HG03097 (cell line): ENCODE data around the gene TJP2.

Experiments
- ATAC-seq: cut with Tn5 transposase; IDR thresholded peaks from one replicate; pipeline ENCODE4 v1.9.1; 2021; ENCODE audit not compliant: unreplicated experiment, low FRiP score

The TJP2 gene

DNA sequence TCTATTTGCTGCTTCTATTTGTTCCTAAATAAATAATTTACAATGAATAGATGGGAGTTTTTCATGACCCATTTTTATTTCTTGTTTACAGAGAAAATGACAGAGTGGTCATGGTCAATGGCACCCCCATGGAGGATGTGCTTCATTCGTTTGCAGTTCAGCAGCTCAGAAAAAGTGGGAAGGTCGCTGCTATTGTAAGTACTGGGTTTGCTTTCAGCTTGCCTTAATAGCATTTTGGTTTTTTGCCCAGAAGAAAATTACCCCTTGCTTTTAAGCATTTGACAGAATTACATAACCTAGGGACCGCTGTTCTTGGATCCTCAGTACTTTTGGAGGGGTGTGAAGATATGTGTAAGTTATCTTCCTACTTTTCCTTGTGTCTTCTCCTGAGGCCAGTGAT is 44.1 kb downstream of the TJP2 start:
- no peak for ATAC-seq

DNA sequence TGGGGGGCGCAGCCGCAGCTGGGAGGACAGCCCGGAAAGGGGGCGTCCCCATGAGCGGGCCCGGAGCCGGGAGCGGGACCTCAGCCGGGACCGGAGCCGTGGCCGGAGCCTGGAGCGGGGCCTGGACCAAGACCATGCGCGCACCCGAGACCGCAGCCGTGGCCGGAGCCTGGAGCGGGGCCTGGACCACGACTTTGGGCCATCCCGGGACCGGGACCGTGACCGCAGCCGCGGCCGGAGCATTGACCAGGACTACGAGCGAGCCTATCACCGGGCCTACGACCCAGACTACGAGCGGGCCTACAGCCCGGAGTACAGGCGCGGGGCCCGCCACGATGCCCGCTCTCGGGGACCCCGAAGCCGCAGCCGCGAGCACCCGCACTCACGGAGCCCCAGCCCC is 47.0 kb downstream of the TJP2 start:
- ATAC-seq: no peak

DNA sequence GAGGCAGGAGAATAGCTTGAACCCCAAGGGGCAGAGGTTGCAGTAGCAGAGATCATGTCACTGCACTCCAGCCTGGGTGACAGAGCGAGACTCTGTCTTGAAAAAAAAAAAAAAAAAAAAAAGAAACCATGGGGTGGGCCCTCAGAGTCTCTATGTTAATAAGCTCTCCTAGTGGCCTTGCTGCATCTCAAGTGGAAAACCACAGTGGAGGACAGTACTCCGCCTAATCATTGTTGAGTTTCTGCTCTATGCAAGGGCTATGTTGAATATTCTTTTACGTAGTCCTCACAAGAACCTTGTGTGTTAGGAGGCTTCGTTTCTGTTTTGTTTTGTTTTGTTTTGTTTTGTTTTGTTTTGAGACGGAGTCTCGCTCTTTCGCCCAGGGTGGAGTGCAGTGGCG is 48.9 kb downstream of the TJP2 start:
- no peak for ATAC-seq

DNA sequence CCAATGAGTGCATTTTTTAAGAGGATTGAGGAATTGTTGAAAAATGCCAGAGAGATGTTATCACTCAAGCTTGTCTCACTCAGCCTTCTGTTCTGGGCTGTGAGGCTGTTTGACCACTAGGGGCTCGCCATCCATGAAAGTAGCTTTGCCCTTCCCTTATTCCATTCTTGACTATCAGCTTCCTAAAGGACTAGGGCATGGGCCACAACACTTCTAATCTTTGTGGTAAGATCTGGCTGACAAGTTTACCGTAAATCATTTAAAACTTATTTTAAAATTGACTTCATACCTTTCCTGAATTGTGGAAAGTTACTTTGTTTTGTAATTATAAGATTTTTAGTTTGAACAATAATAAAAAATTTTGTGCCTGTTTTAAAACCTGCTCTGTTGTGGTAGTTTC is 49.5 kb downstream of the TJP2 start:
- no peak for ATAC-seq

DNA sequence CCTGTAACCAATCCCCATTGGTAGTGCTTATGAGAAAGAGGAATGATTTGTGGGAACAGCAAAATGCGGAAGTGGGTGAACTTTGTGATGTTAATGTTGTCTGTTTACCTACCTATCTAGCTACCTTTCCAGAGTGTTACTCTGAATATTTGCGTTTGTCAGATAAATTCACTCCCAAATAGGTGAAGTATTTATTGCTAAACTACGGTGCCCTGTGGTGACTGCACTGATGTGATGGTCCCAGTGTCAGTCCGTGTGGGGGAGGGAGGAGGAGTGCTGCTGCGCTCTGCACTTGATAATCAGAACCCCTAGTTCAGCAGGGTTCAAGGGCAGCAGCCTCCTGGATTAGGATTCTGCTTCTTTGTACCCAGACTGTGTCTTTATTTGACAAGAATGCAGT is 55.3 kb downstream of the TJP2 start:
- no peak for ATAC-seq

DNA sequence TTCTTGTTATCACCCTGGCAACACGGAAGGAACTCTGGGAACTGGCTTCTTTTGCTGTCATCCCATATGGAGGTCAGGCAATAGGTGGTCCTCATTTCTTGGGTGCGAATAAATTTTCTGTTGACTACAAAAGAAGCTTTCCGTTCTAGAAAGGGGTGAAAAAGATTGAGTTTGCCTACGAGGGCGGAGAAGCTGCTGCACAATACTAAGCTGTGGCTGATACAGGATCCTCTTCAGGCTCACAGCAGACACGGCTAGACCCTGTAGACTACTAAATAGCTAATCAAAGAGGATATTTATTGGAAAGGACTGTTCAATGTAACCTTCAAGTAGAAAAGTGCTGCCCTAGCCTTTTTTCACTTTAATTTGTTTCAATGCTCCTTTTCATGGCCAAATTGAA is 58.1 kb downstream of the TJP2 start:
- no peak for ATAC-seq

- no peak for ATAC-seq
Measured at GRCh38 chr9:69234683-69235082, 60.6 kb downstream of the TJP2 start.

GRCh38 chr9:69236188-69236587 is 62.1 kb downstream of the TJP2 start:
- ATAC-seq: no peak

DNA sequence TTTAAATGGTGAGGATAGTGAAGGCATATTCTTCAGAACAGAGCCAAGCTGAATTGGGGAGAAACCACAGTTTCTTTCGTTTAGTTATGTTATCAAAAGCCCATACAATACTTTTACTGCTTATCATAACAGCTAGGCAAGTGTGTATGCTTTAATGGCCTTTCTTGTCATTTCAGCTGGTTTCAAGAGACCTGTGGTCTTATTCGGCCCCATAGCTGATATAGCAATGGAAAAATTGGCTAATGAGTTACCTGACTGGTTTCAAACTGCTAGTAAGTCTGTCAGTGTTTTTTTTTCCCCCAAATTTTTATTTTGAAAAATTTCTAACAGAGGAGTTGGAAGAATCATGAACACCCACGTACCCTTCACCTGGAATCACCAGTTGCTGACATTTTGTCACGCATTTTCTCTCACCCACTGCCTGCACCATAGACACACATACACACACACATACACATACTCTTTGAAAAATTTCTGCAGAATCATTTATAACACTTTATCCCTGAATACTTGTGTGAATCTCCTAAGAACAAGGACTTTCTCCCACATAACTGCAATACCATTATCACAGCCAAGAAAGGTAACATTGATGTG is 63.7 kb downstream of the TJP2 start:
- ATAC-seq: no peak

DNA sequence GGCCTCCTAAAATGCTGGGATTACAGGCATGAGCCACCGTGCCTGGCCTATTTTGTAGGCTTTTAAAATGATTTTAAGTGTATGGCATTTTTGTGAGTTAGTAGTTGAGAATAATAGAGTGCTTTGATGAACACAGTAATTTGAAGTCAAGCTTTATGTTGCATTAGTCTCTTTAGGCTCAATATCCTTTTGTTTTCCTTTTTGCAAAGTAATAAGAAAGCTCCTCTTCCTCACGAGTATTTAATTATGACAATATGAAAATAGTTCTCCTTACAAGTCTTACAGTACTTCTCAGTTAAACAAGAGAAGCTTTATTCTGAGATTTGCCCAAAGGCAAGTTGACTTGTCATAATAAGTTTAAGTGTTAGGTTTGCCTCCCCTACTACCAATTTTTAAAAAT is 69.0 kb downstream of the TJP2 start:
- ATAC-seq: no peak

GRCh38 chr9:69246629-69247028 is 72.6 kb downstream of the TJP2 start:
- ATAC-seq: no peak

DNA sequence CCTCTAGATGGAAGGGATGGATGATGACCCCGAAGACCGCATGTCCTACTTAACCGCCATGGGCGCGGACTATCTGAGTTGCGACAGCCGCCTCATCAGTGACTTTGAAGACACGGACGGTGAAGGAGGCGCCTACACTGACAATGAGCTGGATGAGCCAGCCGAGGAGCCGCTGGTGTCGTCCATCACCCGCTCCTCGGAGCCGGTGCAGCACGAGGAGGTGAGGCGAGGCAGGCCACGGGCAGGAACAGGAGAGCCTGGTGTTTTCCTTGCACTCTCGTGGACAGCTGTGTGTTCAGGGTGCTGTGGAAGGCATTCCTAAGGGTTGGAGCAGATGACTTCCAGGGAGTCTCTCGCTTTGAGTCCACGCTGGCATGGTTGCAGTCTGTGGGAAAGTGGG is 73.9 kb downstream of the TJP2 start:
- ATAC-seq: no peak

DNA sequence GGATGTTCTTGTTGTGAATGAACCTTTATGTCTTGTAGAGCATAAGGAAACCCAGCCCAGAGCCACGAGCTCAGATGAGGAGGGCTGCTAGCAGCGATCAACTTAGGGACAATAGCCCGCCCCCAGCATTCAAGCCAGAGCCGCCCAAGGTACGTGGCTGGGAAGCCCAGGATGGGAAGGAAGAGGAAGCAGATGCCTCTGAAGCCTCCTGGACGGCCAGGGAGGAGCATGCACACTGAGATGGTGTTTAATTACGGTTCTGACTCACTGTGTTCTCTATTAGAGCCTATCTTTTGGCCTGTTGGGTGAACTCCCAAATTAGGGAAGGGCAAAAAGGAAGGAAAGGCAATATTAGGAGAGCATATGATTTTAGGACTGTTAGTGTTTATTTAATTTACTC is 75.3 kb downstream of the TJP2 start:
- no peak for ATAC-seq

DNA sequence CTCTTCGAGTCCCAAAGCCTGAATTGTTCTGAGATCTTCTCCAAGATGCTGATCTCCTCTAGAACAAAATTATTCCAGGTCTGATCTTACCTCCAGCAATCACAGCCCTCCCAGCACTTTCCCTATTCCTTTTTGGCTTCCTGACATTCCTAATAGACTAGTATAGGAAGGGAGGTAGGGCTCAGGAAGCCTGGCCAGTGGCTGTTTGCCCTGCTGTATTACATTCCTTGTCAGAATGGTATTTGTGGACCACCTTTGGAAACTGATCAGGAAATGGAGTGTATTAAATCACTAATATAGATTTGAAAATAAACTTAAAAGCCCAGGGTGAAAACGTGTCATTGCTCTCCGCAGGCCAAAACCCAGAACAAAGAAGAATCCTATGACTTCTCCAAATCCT is 76.6 kb downstream of the TJP2 start:
- ATAC-seq: no peak

GRCh38 chr9:69252436-69252835 is 78.4 kb downstream of the TJP2 start:
- no peak for ATAC-seq

- ATAC-seq: no peak
Measured at GRCh38 chr9:69253057-69253456, 79.0 kb downstream of the TJP2 start.

- no peak for ATAC-seq
Measured at GRCh38 chr9:69254223-69254622, 80.1 kb downstream of the TJP2 start.

DNA sequence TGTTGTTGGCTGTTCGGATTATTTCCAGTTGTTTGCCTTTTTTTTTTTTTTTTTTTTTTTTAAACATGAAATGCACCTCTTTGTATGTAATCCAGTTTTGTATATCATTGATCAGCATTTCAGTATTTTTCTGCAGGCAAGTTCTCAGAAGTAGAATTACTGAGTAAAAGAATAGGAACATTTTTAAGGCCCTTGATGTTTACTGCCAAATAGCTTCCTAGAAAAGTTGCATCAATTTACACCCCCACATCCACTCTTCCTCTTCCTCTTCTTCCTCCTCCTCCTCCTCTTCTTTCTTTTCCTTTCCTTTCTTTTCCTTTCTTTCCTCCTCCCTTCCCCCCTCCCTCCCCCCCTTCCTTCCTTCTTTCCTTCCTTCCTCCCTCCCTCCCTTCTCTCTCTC is 81.5 kb downstream of the TJP2 start:
- ATAC-seq: no peak

DNA sequence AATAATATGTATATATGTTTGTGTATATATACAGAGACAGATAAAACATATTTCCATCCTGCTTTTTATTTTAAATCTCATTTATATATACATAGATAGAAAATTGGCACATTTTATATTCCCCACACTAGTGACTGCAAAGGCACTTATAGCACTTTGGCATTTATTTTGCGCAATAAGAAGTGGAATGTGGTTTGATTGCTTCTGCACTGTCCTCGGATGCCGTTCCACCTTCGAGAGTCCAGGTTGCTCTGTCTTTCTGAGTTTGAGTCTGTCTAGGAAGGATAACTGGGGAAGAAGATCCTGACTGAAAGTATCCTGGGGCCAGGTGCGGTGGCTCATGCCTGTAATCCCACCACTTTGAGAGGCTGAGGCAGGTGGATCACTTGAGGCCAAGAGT is 84.5 kb downstream of the TJP2 start:
- ATAC-seq: no peak

- ATAC-seq: no peak
Measured at GRCh38 chr9:69260161-69260560, 86.1 kb downstream of the TJP2 start.

GRCh38 chr9:69261636-69262035 is 87.6 kb downstream of the TJP2 start:
- no peak for ATAC-seq

DNA sequence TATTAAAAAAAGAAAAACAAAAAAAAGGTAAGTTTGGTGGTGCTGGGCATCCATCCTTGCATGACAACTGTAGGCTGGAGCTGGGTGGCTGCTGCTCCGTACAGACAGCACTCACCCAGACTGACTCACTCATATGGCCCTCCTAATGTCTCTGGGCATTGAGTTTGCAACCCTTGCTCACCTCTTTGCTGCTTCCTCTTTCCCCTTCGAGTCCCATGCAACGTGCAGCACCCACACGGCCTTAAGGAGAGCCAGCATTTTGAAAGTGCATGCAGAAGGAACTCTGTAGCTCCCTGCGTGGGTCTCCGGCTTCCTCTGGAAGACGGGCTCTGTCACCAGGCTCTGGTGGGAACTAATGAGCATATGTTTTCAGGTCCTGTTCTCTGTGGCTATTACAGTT is 90.4 kb downstream of the TJP2 start:
- no peak for ATAC-seq

GRCh38 chr9:69265891-69266290 is 91.8 kb downstream of the TJP2 start:
- no peak for ATAC-seq
